ENCODE data around the gene APRT.

The APRT gene

GRCh38 chr16:88821168-88821850, 9.6 kb upstream of the APRT start:
- no peak for DNase-seq

GRCh38 chr16:88820385-88821025, 8.8 kb upstream of the APRT start:
- DNase-seq: no peak

- DNase-seq: no peak
Measured at GRCh38 chr16:88819126-88819525, 7.4 kb upstream of the APRT start.

- no peak for DNase-seq
Measured at GRCh38 chr16:88818575-88818874, 6.8 kb upstream of the APRT start.

- DNase-seq: no peak
Measured at GRCh38 chr16:88817785-88818574, 6.3 kb upstream of the APRT start.

- no peak for DNase-seq
Measured at GRCh38 chr16:88816736-88817535, 5.2 kb upstream of the APRT start.

GRCh38 chr16:88815901-88816589, 4.3 kb upstream of the APRT start:
- peak; percentile 67 for DNase-seq

GRCh38 chr16:88815227-88815626, 3.5 kb upstream of the APRT start:
- no peak for DNase-seq

- no peak for DNase-seq
Measured at GRCh38 chr16:88814144-88814502, 2.4 kb upstream of the APRT start.

GRCh38 chr16:88813269-88814143, 1.8 kb upstream of the APRT start:
- DNase-seq: no peak

- DNase-seq: peak; percentile 68
Measured at GRCh38 chr16:88812513-88813268, 963 bp upstream of the APRT start.

- peak; percentile 79 for DNase-seq
Measured at GRCh38 chr16:88810912-88811768, 588 bp downstream of the APRT start.

GRCh38 chr16:88810166-88810911, 1.4 kb downstream of the APRT start:
- peak; percentile 66 for DNase-seq

GRCh38 chr16:88809676-88810165, 2.0 kb downstream of the APRT start:
- peak; percentile 43 for DNase-seq

- peak; percentile 28 for DNase-seq
Measured at GRCh38 chr16:88809068-88809675, 2.6 kb downstream of the APRT start.

GRCh38 chr16:88807626-88808453, 3.9 kb downstream of the APRT start:
- no peak for DNase-seq

- DNase-seq: no peak
Measured at GRCh38 chr16:88807142-88807625, 4.5 kb downstream of the APRT start.

Data from activated CD4-positive, alpha-beta T cell treated with anti-CD3 and anti-CD28 coated beads, Interleukin-10, Interleukin-2, amounts not matched to agents 100 ng/mL and 50 ng/mL, durations not matched to agents 16 hours and 8 hours (primary cell).